HG03558 (cell line): ENCODE results near the gene GLO1.
"Not testable (repeated sequence)": the region's sequence is repeated elsewhere in the genome, so short reads cannot be mapped to it uniquely, and the experiment has no call there.

Experiments used
- ATAC-seq: cut with Tn5 transposase; IDR thresholded peaks from one replicate; pipeline ENCODE4 v1.9.1; 2021; ENCODE audit warnings: moderate number of reproducible peaks; ENCODE audit not compliant: unreplicated experiment; ENCODE audit errors: extremely low read depth

Gene GLO1

DNA sequence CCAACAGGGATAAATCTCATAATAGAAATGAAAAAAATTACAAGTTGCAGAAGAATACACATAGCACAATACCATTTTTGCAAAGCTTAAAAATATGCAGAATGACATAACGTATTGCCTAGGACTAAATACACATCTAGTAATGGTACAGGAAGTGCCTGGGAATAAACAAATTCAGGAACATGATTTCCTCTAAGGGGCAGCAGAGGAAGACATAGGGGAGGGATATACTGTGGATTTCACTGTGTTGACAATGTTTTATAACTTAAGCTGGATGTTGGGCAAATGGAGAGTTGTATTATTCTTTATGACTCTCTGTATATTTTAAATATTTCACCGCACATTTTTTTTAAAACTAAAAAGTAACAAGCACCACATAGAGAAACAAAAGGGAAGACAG, 5.6 kb upstream of the GLO1 start:
- no peak for ATAC-seq

DNA sequence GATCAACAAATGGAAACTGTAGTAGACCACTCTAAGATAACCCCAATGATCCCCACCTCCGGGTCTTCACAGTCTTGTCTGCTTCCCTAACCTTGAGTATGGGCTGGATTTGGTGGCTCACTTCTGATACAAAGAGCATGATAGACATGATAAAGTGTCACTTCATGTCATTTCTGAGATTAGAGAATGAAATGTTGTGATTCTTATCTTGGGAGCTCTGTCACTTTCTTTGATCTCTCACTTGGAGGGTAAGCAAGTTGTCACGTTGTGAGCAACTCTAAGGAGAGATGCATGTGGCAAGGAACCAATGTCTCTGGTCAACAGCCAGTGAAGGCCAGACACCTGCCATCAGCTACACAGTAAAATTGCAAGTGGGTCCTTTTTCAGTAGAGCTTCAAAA, 3.0 kb upstream of the GLO1 start:
- no peak for ATAC-seq

- no peak for ATAC-seq
These were observed 1.1 kb upstream of the GLO1 start for GRCh38 chr6:38703949-38704590.

DNA sequence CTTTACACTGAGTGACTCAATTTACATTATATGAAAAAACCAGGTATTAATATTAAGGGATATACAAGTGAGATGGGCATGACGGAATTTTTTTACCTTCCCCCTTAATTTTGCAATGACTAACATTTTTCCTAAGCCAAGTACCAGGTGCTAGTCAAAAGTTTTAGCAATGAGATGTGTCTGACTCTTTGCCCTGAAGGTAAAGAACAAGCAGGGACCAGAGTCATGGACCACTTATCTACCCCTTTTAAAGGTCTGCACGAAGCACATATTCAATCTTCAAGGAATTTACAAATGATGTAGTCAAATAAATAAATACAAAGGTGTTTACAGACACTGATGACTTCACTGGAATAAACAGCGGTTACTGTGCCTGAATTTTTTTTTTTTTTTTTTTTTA, 1.4 kb downstream of the GLO1 start:
- ATAC-seq = no peak

GRCh38 chr6:38699702-38700101, 3.2 kb downstream of the GLO1 start:
- ATAC-seq = not testable (repeated sequence)

GRCh38 chr6:38697846-38698245, 5.1 kb downstream of the GLO1 start:
- no peak for ATAC-seq

DNA sequence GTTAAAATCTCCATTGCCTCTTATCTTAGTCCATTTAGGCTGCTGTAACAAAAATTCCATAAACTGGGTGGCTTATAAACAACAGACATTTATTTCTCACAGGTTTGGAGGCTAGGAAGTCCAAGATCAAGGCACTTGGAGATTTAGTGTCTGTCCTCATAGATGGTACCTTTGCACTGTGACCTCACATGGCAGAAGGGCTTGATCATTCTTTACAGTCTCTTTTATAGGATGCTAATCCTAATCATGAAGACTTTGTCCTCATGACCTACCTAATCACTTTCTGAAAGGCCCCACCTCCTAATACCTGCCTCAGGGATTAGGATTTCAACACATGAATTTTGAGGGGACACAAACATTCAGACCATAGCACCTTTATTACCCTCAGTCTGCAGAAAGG, 6.6 kb downstream of the GLO1 start:
- no peak for ATAC-seq

- ATAC-seq = no peak
These were observed 7.0 kb downstream of the GLO1 start for GRCh38 chr6:38695933-38696332.

DNA sequence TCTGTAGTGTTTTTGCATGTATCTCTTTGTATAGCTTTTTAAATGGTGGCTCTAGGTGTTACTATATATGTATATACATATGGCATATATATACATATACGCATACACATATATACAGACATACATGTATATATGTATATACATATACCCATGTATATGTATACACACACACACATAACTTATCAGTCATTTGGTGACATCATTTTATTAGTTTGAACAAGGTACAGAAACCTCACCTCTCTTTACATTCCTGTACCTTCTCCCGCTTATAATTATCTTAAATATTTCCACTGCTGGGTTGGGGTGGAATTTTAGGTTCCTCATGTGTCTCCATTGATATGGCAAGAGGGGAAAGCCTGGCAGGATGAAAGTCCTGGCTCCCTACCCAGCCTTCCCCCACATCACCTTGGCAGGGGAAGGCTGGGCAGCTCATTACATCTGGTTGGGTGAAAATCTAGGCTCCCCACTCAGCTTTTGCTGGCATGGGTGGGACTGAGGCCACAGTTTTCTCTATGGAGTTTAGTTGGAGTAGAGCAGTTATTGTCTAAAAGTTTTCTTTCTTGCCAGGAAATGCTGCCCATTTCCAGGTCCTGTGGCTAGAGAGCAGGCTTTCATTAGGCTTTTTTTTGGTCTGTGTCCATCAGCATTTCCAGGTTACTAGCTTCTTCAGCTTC, 7.6 kb downstream of the GLO1 start:
- no peak for ATAC-seq

DNA sequence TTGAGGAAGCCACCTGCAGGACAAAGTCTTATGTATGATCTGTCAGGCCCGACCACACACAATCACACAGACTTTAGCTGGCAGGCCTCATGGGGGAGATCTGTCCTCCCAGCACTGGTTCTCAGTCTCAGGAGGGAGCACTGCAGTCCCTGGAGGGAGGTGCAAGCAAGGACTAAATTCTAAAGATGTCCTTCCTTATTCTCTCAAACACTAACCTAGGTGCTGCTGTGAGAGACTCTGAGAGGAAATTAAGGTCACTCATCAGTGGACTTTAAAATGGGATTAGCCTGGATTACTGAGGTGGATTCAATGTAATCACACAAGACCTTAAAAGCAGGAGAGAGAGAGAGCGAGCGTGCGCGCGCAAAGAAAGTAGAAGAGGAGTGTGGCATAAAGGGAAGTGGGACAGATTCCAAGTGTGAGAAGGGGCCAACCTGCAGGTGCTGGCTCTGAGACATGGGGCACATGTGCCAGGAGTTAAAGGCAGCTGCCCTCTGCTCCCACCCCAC, 14.3 kb downstream of the GLO1 start:
- no peak for ATAC-seq

DNA sequence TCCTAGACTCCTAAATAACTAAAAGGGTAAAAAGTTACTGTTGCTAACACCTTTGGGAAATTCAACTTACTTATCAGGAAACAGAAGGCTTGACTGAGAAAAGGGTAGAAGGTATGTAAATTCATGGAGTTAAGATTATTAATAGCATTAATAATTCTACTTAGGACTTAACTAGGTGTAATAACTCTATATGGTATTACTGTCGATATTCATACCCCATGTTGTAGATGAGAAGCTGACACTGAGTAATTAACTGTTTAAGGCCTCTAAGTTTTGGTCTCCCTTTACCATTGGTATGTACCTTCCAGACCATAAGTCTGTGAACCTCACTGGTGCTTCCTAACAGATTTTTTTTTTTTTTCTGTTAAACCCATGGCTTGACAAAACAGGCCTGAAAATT, 15.4 kb downstream of the GLO1 start:
- ATAC-seq = no peak

- no peak for ATAC-seq
These were observed 15.9 kb downstream of the GLO1 start for GRCh38 chr6:38687043-38687353.

DNA sequence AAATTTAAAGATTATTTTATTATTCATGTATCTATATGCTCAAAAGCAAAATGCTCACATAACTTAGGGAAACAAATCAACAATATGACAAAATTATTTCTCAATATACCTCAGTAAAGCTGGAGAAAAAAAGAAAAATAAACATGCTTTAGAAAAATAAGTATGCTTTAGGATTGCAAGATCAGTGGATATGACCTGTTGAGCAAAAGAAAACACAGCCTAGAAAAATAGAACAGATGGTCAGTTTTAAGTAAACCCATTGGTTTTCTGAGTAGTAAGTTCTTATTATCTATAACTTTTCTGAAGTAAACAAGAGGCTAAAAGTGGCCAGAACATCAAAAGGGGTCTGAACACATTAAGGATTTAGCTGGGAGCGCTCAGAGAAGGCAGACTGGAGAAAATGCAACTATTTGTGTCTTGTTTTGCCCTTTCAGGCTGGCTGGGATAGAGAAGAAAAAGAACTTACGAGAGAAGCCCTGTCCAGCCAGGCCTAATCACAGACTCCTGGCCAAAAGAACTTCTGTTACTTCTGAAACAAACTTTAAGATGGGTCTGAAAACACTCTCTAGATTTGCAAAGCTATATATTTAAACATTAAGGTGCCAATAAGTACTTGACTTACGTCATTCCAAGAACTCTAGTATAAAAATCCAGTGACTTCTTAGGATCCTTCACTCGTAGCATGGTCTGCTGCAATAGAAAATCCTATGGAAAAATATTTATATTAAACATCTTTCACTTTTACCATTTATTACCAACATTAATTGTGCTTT, 16.5 kb downstream of the GLO1 start:
- no peak for ATAC-seq

GRCh38 chr6:38684904-38685303, 18.0 kb downstream of the GLO1 start:
- ATAC-seq = no peak

DNA sequence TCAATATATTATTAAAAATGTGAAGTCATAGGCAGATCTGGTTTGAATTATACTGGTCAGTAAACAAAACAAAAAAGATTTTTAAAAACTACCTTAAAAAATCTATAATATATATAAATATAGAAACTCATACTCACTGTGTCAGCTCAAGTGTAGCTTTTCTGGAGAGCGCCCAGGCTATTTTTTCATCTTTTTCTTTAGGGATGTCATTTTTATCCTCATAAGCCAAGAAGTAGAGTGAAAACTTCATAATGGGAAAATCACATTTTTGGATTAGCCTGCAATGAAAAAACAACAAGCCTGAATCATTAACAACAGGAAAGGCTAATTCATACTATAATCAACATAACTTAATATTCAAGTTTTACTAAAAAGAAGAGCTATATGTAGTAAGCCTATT, 18.7 kb downstream of the GLO1 start:
- ATAC-seq = no peak

- ATAC-seq = no peak
These were observed 21.1 kb downstream of the GLO1 start for GRCh38 chr6:38681850-38682249.

GRCh38 chr6:38679668-38680067, 23.3 kb downstream of the GLO1 start:
- no peak for ATAC-seq

DNA sequence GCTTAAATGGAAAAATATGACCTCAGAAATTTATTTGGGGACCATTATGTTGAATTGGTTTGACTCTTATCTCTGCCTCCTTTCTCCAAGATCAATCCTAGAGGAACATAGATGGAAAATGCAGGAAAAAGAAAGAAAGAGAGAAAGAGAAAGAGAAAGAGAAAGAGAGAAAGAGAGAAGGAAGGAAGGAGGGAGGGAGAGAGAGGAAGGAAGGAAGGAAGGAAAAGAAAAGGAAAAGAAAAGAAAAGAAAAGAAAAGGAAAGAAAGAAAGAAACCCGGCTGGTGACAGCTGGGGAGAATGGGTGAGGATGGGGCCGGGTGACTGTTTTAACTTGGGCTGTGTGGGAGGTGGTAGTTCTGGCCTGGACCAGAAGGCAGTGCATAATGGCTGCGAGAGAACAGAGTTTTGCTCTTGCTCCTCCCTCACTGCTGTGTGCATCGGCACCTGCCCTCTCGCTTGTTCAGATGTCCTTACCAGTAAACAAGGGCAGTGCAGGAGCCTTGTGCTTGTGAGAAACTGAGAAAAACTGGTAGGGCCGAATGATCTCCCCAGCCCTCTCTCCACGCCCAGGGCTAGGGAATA, 24.7 kb downstream of the GLO1 start:
- no peak for ATAC-seq

GRCh38 chr6:38676974-38677544, 25.9 kb downstream of the GLO1 start:
- ATAC-seq = no peak

- ATAC-seq = no peak
These were observed 26.5 kb downstream of the GLO1 start for GRCh38 chr6:38676236-38676973.
